Colonic mucosa (tissue), 4 donors: ENCODE measurements around the gene PLS3. TPM values are rescaled to one million over a fixed set of nuclear protein-coding genes. Genes with fewer than 3 reads are reported as not detected.

Source experiments
- DNase-seq: peaks from one replicate; pipeline ENCODE4 v3.0.0-alpha.2; 2020
- H3K27ac ChIP-seq: fragments of 200-600 bp; one replicate; pipeline ENCODE4 v1.8.0; 2021
- H3K27me3 ChIP-seq: fragments of 200-600 bp; one replicate; pipeline ENCODE4 v1.8.0; 2021
- H3K36me3 ChIP-seq: fragments of 200-600 bp; one replicate; pipeline ENCODE4 v1.8.0; 2021
- H3K4me1 ChIP-seq: fragments of 200-600 bp; one replicate; pipeline ENCODE4 v1.8.0; 2021; ENCODE audit warnings: mild to moderate bottlenecking
- H3K4me3 ChIP-seq: fragments of 200-600 bp; one replicate; pipeline ENCODE4 v1.8.0; 2021
- H3K9ac ChIP-seq, 2 donors: one replicate each; pipeline ENCODE4 v1.7.0; 2013; ENCODE audit warnings: control low read depth in 2 of 2, low read depth in 2 of 2, low read length in 2 of 2
- H3K9me3 ChIP-seq: fragments of 200-600 bp; one replicate; pipeline ENCODE4 v1.8.0; 2021
- CTCF ChIP-seq: fragments of 200-600 bp; IDR thresholded peaks from one replicate; pipeline ENCODE4 v1.8.0; 2022; ENCODE audit warnings: antibody characterized with exemption, mild to moderate bottlenecking
- intact Hi-C: fragments of 100-400 bp; cut with DNase I; formaldehyde crosslinking; loops from one replicate; pipeline ENCODE4 v1.14.1; 2022
- total RNA-seq, 2 donors: library from RNA; stranded (reverse); fragmentation: NEBNext Ultra II Directional in 1 of 2; extraction: Animal tissue kit (Norgen Biotek cat#: 25700) in 1 of 2; gene quantifications; one replicate each; pipeline ENCODE4 v1.2.1, GENCODE V29; 2021
- donor health status: healthy.
- donor health status: DM: no; HTN: no; CAD: no.
- donor health status: DM: no; HTN: no; CAD: no.

PLS3 gene
- total RNA-seq, 2 donors from 2014 or later = 23.8 to 33.0 TPM

GRCh38 chrX:115693476-115693875 lies 132.5 kb downstream of the PLS3 start:
- no peak overlapping the region for H3K9ac ChIP-seq
- no peaks in the 10 kb centered on the region for H3K9me3 ChIP-seq
- DNase-seq = no peak
- H3K27ac ChIP-seq = no peak overlapping the region
- no peak overlapping the region for H3K4me3 ChIP-seq
- H3K4me1 ChIP-seq = no peaks in the 10 kb centered on the region
- no peaks in the 10 kb centered on the region for H3K27me3 ChIP-seq
- no peak for TF ChIP-seq CTCF
- intact Hi-C loops = loop anchor here (5.0 kb wide), 1 partner anchor 361 kb away; no protein-coding TSS in a partner anchor
- no peaks in the 10 kb centered on the region for H3K36me3 ChIP-seq

- intact Hi-C loops = loop anchor here (5.0 kb wide), 1 partner anchor 362 kb away; no protein-coding TSS in a partner anchor
- no peaks in the 10 kb centered on the region for H3K4me1 ChIP-seq
- H3K27me3 ChIP-seq = no peaks in the 10 kb centered on the region
- H3K36me3 ChIP-seq = no peaks in the 10 kb centered on the region
- H3K27ac ChIP-seq = no peak overlapping the region
- H3K9ac ChIP-seq = no peak overlapping the region
- DNase-seq = no peak
- no peaks in the 10 kb centered on the region for H3K9me3 ChIP-seq
- no peak for TF ChIP-seq CTCF
- no peak overlapping the region for H3K4me3 ChIP-seq
Measured at GRCh38 chrX:115694028-115694427, 133.1 kb downstream of the PLS3 start.

GRCh38 chrX:115696039-115696438 lies 135.1 kb downstream of the PLS3 start:
- Histone ChIP-seq H3K4me3 (no peak overlapping the region), H3K27me3 (no peaks in the 10 kb centered on the region), H3K36me3 (no peaks in the 10 kb centered on the region), H3K9me3 (no peaks in the 10 kb centered on the region), H3K4me1 (no peaks in the 10 kb centered on the region), H3K27ac (no peak overlapping the region), H3K9ac (no peak overlapping the region)
- intact Hi-C loops = no loop called here
- DNase-seq = no peak
- no peak for TF ChIP-seq CTCF

GRCh38 chrX:115696939-115697338 lies 136.0 kb downstream of the PLS3 start:
- no peak for TF ChIP-seq CTCF
- intact Hi-C loops = no loop called here
- H3K4me3 ChIP-seq = no peak overlapping the region
- no peaks in the 10 kb centered on the region for H3K9me3 ChIP-seq
- H3K9ac ChIP-seq = no peak overlapping the region
- H3K4me1 ChIP-seq = no peaks in the 10 kb centered on the region
- no peaks in the 10 kb centered on the region for H3K27me3 ChIP-seq
- H3K27ac ChIP-seq = no peak overlapping the region
- no peaks in the 10 kb centered on the region for H3K36me3 ChIP-seq
- no peak for DNase-seq

GRCh38 chrX:115697806-115698205 lies 136.8 kb downstream of the PLS3 start:
- no peak for TF ChIP-seq CTCF
- H3K36me3 ChIP-seq = no peaks in the 10 kb centered on the region
- no peak overlapping the region for H3K27ac ChIP-seq
- no peaks in the 10 kb centered on the region for H3K27me3 ChIP-seq
- intact Hi-C loops = no loop called here
- no peak for DNase-seq
- H3K9ac ChIP-seq = no peak overlapping the region
- H3K4me1 ChIP-seq = no peaks in the 10 kb centered on the region
- H3K4me3 ChIP-seq = no peak overlapping the region
- no peaks in the 10 kb centered on the region for H3K9me3 ChIP-seq
